GM19438 (cell line): Measurements from ENCODE around the gene CUEDC1.

Experiments used
- ATAC-seq: cut with Tn5 transposase; IDR thresholded peaks from one replicate; pipeline ENCODE4 v1.9.1; 2021; ENCODE audit warnings: low read depth; ENCODE audit not compliant: unreplicated experiment

Gene CUEDC1, protein sequence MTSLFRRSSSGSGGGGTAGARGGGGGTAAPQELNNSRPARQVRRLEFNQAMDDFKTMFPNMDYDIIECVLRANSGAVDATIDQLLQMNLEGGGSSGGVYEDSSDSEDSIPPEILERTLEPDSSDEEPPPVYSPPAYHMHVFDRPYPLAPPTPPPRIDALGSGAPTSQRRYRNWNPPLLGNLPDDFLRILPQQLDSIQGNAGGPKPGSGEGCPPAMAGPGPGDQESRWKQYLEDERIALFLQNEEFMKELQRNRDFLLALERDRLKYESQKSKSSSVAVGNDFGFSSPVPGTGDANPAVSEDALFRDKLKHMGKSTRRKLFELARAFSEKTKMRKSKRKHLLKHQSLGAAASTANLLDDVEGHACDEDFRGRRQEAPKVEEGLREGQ

DNA sequence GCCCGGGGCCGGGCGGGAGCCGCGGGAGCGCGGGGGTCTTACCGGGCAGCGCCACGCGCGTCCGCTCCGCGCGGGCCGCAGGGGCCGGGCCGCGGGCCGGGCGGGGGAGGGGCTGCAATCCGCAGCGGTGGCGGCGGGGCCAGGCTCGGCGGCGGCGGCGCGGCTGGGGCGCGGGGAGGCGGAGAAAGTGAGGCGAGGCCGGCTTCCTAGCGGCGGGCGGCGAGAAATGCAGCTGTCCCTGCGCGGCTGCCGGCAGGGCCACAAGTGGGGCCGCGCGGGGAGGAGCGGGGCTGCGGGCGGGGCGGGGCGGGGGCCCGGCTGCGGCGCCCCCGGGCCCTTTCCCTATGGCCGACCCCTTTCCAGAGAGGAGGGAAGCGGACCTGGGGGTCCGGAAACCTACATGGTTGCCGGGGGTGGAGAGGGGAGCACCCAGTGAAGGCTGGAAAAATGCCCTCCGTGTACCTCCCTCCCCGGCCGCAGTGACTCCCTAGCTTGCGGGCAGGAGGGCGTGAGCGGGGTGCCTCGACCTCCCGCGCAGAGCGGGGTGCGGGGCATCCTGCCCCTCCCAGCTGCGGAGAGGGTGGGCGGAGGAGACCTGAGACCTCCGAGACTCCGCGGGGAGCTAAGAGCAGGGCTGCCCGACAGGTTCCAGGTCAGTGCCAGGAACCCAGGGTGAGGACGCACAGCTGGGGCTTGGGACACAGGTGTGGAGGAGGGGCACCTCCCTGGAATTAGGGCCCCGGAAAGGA, at the start of gene CUEDC1:
Gene CUEDC1 (minus strand): TSS at position 230 of the 749 bp plus-strand sequence. CDS start 69,848 bp downstream, outside the sequence.
- no peak for ATAC-seq

DNA sequence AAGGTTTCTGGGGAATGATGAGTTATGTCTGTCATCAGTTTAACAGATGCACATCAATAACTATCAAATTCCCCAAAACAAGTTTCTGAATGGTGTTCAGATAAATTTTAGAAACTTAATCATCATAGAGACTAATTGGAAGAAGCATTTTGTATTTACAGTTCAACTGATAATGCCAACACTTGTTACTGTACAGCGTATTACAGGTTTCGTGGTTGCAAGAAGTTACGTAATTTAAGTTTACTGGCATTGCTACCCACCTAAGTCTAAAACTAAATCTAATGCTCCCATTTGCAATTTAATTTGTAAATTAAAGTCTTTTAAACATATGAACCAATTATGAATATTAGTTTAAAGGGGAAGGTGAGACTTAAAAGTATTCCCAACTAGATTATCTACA, 48.8 kb upstream of the CUEDC1 start:
- no peak for ATAC-seq

DNA sequence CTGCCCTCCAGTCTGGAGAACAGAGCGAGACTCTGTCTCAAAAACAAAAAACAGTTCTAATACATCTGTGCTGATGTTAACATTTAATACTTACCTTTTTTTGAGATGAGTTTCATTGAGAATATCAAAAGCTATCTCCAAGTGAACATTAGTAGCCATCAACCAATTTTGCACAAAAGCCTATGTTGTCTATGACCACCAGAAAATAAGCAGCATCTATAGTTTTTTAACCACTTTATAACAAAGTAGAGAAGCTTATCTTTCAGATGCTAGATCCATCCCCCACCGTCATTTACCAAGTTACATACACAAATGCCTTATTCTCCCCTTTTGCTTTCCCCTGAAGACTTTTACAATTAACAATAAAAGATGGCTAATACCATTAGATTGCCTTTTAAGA, 47.8 kb upstream of the CUEDC1 start:
- ATAC-seq, result no peak

DNA sequence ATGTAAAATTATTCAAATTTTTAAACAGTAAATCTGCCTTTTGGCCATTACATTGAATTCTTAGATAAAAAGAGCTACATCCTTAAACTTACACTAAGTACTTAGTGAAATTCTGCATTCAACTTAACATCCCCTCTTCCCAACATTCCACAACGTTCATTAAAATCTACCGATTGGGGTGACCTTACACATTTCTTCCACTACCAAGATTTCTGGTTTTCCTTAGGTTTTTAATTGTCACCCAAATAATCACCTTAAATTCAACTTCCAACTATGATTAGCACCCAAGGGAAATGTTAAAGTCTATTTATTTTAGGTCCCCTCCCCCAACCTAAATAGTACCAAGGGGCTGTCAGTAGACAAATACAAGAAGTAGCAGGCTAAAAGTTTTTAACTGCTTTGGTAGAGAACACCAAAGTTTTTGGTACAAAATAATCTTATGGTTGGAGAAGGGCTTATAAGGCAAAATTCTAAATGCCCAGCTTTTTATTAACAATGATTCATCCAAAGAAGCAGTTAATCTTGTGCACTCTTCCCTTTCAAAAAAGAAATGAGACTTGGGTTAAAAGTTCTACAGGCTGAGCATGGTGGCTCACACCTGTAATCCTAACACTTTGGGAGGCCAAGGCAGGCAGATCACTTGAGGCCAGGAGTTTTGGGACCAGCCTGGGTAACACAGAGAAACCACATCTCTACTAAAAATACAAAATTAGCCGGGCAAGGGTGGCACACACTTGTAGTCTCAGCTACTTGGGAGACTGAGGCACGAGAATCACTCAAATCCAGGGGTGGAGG, 47.1 kb upstream of the CUEDC1 start:
- ATAC-seq, result no peak

DNA sequence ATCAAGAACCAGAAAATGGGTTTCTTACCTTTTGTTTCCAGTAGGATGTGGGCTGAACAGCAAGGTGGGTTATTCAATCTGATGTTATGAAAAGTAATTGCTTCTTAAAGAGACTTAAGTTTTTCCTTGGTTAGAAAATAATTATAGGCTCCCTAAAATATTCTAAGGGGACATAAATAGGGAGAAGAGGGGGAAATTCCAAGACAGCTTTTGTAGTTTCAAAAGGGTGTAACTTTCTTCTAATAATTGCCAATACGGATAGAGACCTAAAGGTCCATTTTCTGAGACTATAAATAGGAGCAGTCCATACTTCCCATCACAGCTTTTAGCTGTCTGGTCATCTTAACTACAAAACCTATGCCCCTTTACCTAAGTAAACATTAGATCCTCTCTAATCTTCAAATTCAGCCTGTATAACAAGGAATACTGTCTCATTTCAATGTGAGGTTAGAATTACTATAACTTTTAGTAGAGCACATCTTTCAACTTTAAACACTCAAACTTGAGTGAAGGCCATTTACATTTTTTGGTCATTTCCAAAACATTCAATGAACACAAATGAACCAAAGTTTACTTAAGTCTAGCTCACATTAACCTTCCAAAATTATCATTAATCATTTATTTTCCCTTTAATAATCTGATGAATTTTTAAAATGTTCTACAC, 46.4 kb upstream of the CUEDC1 start:
- ATAC-seq, result no peak

DNA sequence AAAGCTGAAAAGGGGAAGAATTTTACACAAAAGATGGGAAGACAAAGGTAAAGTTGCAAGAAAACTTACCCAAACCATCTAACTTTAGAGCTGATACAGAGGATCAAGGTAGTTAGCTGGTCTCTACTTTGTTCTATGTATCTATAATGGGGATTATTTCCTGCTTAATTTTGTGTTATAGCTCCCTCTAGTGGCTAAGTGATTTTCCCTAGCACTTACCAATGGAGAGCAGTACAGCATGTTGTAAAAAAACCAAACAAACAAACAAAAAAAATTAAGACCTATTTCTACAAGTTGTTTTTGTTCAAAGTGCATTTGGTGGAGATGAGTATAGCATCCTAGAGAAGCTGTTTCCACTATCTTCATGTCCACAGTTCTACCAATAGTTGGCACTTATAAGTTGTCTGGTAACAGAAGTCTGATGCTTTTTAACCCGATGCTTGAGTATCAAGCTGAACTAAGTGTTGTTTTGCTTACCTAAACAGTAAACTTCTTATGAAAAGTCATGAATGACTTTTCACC, 44.3 kb upstream of the CUEDC1 start:
- ATAC-seq, result no peak

DNA sequence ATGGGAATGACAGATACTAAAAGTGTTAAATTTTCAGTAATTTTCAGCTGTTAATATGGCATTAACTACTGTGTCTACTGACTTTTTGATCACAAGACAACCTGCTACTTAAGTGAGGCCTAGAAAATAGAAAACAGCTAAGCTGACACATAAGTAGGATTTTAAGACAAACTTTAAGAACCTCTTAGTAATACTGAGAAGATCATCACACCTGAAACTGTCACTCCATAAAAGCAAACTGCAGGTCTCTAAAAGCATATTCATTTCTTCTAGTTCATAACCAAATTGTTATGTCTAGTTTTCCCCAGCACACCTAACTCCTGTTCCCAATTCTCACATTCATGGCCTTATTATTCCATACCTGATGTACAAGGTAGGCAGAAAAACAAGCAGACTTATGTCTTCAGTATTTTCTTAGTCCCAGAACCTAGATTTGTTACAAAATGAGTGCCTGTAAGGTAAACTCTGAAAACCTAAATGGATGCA, 43.8 kb upstream of the CUEDC1 start:
- ATAC-seq, result no peak

DNA sequence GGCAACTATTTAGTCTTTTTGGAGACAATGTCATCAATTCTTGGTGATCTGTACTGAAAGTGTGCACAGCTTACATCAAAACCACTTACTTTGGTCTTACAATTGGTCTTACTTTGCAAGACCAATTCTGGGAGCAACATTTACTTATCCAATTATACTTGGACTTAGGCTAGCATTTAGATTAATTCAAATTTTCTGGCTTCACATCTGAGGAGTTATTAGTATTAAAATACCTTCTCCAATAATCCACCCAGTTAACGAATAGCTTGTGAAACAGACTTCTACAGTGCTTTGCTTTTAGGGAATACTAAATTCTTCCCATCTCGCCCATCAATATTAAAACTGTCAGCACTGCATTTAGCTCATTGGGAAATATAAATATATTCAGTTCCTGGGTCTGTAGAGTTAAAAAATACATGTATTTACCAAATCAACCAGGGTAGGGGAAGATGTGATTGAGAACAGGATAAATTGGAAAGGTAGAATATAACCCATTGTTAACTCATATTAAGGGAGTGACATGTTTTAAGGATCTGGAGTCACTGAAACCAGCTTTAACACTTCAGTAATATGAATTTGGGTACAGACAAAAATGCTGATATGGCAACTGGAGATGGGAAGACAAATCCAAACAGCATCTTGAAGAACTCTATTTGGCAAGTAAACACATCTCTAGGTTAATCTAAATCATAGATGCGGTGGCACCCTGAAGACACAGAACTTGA, 42.0 kb upstream of the CUEDC1 start:
- no peak for ATAC-seq

DNA sequence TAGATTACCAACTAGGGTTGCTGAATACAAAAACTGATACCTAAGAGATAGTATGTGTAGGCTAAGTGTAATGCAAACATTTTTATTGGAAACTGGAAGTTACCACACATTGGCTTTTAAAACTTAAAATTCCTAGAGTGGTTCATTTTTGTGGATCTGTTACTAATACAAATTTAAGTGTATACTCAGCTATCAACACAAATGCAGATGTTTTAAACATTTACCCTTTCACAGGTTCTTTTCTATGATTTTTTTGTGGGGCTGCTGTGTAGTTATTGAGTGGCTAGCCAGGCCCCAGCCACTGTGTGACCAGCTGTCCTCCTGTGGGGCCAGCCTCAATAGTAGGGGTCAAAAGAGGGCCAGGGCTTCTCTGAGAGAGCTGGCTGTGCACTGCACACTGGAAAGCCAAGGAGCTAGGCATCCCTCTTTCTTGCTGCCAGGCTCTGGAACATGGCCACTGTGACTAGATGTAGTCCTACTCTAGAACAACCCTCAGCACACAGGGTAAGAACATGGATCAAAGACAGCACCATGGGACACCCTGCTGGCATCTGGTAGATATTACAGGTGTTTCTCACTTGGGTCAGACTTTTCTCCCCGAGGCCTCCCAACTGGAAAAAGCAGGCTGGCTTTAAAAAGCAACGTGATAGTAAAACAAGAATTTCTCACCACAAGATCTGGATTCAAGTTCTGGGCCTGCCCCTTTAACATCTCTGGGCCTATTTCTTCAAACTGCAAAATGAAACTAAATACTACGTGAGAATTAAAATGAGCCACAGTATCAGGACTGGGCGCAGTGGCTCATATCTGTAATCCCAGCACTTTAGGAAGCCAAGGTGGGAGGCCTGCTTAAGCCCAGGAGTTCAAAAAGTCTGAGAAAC, 40.1 kb upstream of the CUEDC1 start:
- ATAC-seq, result peak; percentile 76

DNA sequence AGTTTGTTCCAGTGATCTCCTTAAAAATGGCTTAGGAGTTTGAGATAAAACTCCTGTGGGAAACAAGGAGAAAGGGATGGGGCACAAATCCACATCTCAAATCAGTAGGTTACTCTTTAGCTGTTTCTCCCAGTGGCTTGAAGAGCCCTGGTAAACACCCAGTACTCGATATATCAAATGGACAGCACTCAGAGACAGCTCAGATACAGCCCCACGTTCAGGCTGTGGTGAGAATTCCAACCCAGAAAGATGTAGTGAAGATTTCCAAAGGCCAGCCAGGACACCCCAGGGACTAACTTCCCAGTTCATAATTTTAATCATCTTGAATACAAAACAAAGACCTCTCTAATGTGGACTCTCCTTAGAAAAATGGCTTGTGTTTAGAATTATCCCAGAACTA, 39.2 kb upstream of the CUEDC1 start:
- no peak for ATAC-seq

DNA sequence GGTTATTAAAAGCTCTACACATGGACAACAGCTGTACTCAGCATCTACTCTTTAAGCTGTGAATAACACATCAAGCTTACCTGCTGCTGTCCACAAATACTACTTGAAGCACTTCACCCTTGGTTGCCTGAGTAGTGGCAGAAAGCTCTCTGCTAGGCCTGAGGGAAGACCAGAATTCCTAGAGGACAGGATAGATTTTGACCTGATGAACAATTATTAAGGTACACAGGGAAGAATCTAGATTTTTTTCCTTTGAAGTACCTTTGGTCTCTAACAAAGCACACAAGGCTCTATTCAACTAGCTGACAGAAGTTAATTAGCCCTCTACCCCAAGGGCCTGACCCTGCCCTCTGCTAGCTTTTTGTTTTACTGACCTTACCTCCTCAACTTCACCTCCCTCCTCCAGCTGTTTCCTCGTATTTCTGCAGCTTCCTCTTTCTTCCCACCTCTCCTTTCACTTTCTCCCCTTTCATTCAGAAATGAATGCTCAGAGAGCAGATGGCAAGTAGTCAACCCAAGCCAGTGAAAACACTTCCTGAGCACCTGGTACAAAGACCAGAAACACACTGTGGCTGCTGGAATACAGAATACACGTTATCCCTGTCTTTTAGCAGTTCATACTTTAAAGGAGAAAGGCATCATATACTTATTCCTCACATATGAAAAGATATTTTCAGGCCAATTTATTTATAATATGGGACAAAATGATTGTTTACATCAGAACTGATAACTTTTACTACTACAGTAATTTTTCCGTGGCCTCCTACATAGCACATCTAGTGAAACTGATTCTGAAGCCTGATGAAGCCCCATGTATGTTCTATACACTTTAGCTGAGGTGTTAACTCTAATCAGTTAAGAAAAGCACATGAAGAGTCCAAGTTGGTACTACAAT, 38.5 kb upstream of the CUEDC1 start:
- ATAC-seq, result no peak

DNA sequence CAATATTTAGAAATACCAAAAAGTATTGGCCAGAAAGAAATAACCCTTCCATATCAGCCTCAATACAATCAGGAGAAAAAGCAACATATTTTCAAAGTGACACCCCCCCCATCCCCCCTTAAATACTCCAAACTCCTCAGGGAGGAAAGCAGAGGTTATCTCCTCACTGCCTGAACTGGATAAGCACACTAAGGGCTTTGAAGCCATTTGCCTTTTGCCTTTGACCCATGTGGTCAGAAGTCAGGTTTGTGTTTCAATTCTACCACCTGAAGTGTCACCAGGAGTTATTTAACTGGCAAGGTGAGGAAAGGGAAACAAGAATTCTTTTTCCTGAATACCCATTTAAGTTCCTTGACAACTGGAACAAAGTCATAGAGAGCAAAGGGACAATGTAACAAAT, 36.3 kb upstream of the CUEDC1 start:
- no peak for ATAC-seq

DNA sequence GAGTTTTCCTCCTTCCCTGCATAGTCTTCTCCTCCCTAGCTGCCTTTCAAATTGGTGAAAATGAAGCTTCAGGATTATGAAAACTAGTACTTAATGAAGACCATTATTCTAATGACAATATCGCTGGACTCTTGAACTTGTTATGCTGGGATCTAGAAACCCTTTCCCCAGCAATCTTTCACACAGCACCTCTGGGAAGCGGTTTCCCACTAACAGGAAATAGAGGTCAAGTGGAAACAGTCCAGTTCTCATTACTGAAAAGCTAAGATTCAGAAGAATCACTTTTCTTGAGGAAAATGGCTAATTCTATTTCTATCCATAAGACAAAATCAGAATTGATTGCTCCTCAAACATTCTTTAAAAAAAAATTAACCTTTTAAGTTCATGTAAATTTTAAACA, 34.8 kb upstream of the CUEDC1 start:
- ATAC-seq, result no peak

DNA sequence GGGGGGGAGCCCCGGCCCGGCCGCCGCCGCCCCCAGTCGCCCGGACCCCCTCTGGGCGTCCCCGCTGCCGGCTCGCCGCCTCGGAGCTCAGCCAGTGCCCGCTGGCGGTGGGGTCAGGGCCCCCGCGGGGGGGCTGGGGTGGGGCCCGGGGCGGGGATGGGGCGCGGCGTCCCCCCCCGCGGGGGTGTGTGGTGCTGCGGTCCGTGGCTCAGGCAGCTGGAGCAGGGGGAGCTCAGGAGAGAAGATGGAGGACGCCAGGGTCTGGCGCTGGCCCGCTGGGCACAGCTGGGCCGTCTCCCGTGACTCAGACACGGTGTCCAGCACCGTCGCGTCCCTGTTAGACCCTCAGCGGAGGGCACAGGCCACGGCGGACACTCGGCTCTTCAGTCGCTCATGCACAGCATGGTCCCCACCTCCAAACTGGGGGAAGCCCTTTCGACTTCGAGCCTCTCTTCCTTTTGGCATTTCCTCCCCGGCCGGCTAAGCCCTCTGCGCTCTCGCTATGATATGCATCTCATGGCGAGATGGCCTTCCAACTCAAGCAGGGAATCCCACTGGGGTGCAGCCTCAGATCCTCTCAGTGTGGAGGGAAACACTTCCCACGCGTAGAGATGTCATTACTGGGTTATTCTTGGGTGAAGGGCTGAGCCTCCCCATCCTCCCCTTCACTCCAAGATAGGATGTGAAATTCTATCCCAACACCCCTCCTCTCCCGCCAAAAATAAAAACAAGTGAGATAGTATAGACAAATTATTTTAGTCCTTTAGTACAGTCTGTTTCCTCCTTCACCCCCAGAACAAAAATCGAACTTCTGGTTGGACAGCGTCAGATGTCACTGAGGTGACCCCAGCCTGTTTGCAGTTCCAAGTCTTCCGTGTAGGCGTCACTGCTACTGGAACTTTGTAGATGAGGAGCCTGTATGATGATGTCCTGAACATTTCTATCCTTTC, 33.4 kb upstream of the CUEDC1 start:
- peak; percentile 72 for ATAC-seq

DNA sequence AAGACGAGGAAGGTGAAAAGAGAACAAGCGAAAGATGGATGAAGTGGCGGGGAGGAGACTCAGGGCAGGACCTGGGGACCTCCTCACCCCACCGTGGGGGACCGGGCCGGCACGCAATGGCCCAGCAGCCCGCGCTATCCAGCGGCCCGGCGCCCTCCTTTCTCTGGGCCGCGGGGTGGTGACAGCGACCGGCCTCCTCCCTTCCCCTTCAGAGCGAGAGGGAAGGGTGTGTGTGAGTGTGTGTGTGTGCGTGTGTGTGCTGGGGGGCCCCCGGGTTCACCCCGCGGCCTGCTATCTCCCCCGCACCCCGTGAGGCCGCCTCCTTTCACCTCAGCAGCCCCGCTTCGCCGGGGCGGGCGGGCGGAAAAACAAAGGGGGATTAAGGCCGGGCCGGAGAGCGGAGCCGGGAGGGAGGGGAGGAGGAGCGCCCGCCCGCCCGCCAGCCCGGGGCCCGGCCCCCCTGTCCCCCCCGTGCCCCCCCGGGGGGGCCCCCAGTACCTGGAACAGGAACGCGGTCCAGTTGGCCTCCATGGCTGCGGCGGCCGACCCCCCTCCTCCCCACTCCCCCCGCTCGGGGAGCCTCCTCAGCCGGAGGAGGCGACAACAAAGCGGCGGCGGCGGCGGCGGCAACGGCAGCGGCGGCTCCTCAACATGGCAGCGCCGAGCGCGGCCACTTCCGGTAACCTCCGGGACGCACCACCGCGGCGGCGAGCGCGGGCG, 32.5 kb upstream of the CUEDC1 start, which contains the start of gene VEZF1:
Gene VEZF1 (minus strand): TSS at position 674 of the 720 bp plus-strand sequence. CDS start 143 bp downstream, at position 531.
- peak; percentile 54 for ATAC-seq
